Stimulated activated CD4-positive, alpha-beta T cell treated with anti-CD3 and anti-CD28 coated beads, Interleukin-12 subunit alpha, Interleukin-12 subunit beta, amount 100 ng/mL, for 4 hours (primary cell): ENCODE measurements around the gene RAD51B.
"Not testable (repeated sequence)": the region's sequence is repeated elsewhere in the genome, so short reads cannot be mapped to it uniquely, and the experiment has no call there.

Source experiments
- DNase-seq: peaks from one replicate; pipeline ENCODE4 v3.0.0-alpha.2; 2020

The RAD51B gene

DNA sequence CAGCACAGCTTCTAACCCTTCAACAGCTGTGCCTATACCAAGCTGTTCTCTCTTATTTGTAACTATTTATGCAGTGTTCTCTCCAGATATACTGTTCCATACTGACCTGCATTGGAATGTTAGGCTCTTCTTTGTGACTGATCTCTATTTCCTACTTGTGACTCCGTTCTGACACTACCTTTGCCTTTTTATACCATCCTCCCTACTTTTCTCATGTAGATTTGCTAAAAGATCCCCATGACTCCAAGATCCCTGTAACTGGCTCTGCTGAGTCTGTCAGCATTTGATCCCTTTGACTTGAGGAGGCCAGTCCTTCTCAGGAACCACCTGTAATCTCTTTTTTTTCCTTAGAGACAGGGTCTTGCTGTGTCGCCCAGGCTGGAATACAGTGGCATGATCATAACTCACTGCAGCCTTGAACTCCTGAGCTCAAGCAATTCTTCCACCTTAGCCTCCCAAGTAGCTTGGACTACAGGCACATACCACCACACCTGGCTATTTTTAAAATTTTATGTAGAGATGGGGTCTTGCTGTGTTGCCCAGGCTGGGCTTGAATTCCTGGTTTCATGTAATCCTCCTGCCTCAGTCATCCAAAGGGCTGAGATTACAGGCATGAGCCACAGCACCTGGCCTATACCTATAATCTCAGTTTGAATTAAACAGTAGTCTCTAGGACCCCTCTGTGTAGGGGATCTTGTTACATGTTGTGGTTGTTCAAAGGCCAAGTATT lies 605.0 kb downstream of the RAD51B start:
- no peak for DNase-seq

- no peak for DNase-seq
Observed at GRCh38 chr14:68426661-68427549, 607.3 kb downstream of the RAD51B start.

DNA sequence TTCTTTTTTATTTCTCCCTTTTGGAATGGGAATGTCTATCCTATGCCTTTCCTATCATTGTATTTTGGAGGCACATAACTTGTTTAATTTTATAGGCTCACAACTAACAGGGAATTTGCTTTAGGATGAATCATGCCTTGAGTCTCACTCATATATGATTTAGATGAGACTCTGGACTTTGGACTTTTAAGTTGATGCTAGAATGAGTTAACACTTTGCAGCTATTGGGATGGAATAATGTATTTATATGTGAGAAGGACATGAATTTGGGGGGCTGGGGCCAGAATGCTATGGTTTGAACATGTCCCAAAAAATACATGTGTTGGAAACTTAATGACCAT lies 607.9 kb downstream of the RAD51B start:
- DNase-seq, result no peak

DNA sequence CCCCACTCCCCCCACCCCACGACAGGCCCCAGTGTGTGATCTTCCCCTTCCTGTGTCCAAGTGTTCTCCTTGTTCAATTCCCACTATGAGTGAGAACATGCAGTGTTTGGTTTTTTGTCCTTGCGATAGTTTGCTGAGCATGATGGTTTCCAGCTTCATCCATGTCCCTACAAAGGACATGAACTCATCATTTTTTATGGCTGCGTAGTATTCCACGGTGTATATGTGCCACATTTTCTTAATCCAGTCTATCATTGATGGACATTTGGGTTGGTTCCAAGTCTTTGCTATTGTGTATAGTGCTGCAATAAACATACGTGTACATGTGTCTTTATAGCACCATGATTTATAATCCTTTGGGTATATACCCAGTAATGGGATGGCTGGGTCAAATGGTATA lies 609.3 kb downstream of the RAD51B start:
- DNase-seq, result not testable (repeated sequence)

GRCh38 chr14:68434173-68434572 lies 614.6 kb downstream of the RAD51B start:
- DNase-seq, result not testable (repeated sequence)

DNA sequence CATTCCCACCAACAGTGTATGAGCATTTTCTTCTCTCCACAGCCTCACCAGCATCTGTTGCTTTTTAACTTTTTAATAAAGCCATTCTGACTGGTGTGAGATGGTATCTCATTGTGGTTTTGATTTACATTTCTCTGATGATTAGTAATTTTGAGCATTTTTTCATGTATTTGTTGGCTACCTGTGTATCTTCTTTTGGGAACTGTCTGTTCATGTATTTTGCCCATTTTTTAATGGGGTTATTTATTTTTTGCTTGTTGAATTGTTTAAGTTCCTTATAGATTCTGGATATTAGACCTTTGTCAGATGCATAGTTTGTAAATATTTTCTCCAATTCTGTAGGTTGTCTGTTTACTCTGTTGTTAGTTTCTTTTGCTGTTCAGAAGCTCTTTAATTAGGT lies 616.1 kb downstream of the RAD51B start:
- DNase-seq, result not testable (repeated sequence)

DNA sequence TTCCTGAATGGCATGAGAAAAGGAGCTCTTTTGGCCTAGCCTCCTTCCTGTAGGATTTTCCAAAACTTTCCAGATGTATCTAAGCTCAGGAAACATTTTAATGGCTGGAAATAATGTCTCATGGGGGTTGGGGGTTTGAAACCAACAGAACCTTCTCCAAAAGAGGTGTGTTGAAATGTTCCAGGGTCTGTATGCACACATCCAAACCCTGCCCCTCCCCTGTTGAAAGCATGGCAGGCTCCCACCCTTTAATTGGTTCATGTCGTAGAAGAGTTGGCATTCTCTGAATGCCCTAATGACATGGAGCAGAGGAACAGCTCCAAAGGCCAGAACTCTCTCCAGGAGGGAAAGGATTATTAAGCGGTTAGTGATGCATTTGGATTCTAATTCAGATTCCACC lies 620.1 kb downstream of the RAD51B start:
- DNase-seq, result no peak

GRCh38 chr14:68440820-68441219 lies 621.2 kb downstream of the RAD51B start:
- no peak for DNase-seq

DNA sequence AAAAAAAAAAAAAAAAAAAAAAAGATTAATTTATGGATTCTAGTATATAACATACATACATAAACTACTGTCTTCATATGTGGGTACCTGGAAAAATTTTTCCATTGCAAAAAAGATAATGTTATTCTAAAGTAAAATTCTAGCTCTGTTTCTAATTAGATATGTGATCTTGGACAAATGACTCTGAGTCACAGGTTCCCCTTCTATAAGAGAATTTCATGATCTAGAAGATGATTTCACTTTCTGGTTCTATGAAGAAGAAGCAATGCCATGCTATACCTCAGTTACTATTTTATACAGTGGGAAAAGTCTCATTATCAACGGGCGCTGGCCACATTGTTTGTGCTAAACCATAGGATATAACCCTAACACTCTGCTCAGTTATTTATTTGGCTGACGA lies 622.0 kb downstream of the RAD51B start:
- no peak for DNase-seq

- no peak for DNase-seq
Observed at GRCh38 chr14:68442828-68443629, 623.5 kb downstream of the RAD51B start.

- DNase-seq, result no peak
Observed at GRCh38 chr14:68444449-68445168, 625.0 kb downstream of the RAD51B start.

DNA sequence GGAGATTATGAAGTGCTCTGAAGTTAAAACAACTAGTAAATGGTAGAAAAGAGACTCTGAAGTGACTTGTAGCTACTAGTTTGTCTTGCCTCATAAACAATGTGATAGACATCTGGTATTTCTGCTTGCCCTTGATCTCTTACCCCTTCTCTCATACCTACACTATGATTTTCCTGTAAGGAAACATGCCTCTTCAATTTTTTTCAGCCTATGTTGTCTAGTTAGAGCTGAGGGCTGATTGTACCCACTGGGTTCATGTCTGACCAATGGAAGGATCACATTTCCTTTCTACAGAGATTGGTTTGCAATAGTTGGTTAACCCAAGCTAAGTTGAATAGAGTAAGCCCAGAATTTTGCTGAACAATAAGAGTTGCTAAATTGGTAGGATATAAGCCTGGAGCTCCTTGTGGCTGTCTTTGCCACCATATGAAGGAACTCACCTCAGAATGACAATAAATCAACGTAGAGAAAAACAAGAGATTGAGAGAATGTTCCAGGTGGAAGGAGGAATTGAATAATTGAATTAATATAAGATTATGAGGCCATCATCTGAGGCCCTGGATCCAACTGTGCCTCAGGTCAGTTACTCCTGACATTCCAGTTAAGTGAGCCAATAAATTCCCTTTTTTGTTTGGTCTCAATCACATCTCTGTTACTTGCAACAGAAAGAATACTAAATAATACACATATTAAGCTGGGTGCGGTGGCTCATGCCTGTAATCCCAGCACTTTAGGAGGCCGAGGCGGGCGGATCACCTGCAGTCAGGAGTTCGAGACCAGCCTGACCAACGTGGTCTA lies 626.9 kb downstream of the RAD51B start:
- DNase-seq, result no peak

DNA sequence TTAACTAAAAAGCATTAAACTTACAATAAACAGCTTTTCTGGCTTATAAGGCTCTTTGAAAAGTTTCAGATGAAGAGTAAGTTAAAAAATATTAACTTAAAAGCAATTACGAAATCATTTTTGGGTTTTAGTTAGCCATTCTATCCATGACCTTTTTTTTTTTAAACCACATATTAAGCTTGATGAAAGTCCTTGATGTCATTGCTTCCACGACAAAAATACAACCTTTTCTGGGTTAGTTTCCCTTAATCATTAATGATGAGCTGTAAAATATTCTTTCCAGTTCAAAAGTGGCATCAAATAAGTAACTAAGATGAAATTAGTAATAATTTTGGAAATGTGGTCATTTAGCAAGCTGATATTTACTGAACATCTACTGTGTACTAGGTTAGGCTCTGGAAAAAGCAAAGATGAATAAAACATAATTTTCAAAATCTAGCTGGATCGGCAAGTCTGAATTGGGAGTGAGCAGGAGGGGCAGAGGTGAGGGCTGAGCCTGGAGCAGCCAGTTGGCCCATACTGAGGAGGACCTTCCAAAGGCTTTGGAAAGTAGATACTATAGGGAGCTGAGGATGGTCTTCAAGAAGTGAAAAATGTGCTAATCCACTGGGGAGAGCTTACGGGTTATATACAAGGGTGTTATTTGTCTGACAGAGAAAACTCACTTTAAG lies 628.1 kb downstream of the RAD51B start:
- no peak for DNase-seq

DNA sequence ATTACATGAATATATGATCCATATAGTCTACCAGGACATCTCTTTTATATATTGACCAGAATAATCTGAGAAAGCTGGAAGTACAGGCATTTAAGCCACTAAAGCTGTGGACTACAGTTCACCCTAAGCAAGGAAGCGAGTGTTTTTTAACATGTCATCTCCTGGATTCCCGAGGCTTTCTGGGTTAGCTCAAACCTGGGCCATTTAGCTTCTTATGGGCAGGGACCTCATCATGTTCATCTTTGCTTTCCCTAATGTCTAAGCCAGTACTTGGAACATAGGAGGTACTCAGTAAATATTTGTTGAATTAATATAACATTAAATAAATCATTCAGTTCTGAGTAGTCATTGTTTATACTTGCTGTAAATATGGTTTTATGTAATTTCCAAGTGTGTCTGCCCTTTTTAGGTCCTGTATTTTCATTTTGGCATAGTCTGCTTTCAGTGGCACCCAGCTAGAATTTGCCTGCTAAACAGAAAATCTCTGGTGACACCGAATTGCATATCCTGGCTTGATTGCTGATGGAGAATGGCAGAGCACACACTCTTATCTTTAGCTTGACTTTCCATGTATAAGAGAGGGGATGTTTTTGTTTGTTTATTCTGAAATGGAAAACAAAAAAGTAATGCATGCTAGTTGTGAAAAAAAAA lies 628.8 kb downstream of the RAD51B start:
- no peak for DNase-seq

GRCh38 chr14:68449561-68450181 lies 630.1 kb downstream of the RAD51B start:
- no peak for DNase-seq

DNA sequence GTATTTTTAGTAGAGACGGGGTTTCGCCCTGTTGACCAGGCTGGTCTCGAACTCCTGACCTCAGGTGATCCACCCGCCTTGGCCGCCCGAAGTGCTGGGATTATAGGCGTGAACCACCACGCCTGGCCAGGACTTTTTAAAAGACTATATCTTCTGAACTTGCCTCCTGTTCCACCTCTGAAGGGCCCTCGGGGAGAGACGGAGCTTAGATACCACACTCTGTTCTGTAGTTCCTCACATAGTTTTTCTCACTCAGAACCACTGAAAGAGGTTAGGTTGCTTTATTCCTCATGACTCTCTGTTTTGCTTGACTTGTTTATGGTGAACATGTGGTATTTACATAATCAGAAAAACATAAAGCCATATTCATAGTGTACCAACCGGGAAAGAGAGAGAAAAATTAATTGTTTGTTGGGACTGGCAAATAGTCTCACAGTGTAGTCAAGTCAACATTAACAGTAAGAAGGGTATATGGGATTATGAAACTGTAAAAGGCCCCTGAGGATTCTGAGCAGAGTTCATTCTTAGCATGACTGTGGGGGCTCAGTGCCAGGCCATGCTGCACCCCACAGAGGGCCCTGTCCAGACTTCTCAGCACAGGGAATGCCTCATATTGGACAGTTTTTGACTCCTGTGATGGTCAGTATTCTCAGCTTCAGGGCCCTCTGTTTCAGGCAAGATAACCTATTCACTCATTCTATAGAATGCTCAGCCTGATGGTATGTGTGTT lies 631.0 kb downstream of the RAD51B start:
- DNase-seq, result no peak

- no peak for DNase-seq
Observed at GRCh38 chr14:68451696-68452373, 632.3 kb downstream of the RAD51B start.

DNA sequence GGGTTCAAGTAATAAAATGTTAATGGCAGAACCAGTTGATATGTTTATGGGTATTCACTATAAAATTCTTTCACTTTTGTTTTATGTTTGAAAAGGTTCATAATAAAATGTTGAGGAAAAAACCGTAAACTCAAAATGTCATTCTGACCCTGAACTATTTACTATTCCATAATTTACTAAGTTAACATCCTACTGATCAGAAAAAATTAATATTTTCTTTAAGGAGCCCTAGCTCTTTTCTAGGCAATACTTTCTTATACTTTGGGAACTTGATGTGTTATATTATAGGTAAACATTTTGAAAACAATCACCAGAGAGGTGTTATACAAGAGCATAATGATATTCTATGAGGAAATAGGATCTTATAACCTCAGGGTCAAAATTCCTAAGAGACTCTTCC lies 638.7 kb downstream of the RAD51B start:
- DNase-seq, result no peak
